CD4-positive, alpha-beta T cell treated with Interleukin-10 for 1 hour (primary cell): Measurements from ENCODE around the gene NT5DC3.

ENCODE experiments used
- DNase-seq: peaks from one replicate; pipeline ENCODE4 v3.0.0-alpha.2; 2020

The NT5DC3 gene

GRCh38 chr12:103840876-103841689, at the start of gene NT5DC3:
Gene NT5DC3 (minus strand): TSS chr12:103841234. CDS start chr12:103841156, 78 bp downstream.
- DNase-seq, result peak; percentile 87

GRCh38 chr12:103887738-103888137, 46.7 kb upstream of the NT5DC3 start:
- no peak for DNase-seq

GRCh38 chr12:103886195-103886797, 45.3 kb upstream of the NT5DC3 start:
- no peak for DNase-seq

- DNase-seq, result peak; percentile 59
These were observed 43.3 kb upstream of the NT5DC3 start for GRCh38 chr12:103884316-103884715.

- no peak for DNase-seq
These were observed 42.9 kb upstream of the NT5DC3 start for GRCh38 chr12:103883908-103884307.

GRCh38 chr12:103882861-103883596, 42.0 kb upstream of the NT5DC3 start:
- DNase-seq, result no peak

GRCh38 chr12:103881261-103881660, 40.2 kb upstream of the NT5DC3 start:
- DNase-seq, result no peak

- DNase-seq, result peak; percentile 40
These were observed 39.5 kb upstream of the NT5DC3 start for GRCh38 chr12:103880299-103881142.

GRCh38 chr12:103879878-103880277, 38.8 kb upstream of the NT5DC3 start:
- DNase-seq, result no peak

GRCh38 chr12:103879048-103879692, 38.1 kb upstream of the NT5DC3 start:
- DNase-seq, result no peak

- peak; percentile 74 for DNase-seq
These were observed 37.0 kb upstream of the NT5DC3 start for GRCh38 chr12:103877934-103878510.

GRCh38 chr12:103877288-103877687, 36.3 kb upstream of the NT5DC3 start:
- DNase-seq, result no peak

GRCh38 chr12:103875666-103876065, 34.6 kb upstream of the NT5DC3 start:
- no peak for DNase-seq

GRCh38 chr12:103868215-103868614, 27.2 kb upstream of the NT5DC3 start:
- no peak for DNase-seq

- no peak for DNase-seq
These were observed 24.2 kb upstream of the NT5DC3 start for GRCh38 chr12:103865151-103865730.

- DNase-seq, result no peak
These were observed 23.7 kb upstream of the NT5DC3 start for GRCh38 chr12:103864710-103865109.

GRCh38 chr12:103858953-103859601, 18.0 kb upstream of the NT5DC3 start:
- DNase-seq, result no peak

- no peak for DNase-seq
These were observed 17.3 kb upstream of the NT5DC3 start for GRCh38 chr12:103858335-103858734.

- DNase-seq, result no peak
These were observed 16.1 kb upstream of the NT5DC3 start for GRCh38 chr12:103857164-103857563.

- no peak for DNase-seq
These were observed 15.0 kb upstream of the NT5DC3 start for GRCh38 chr12:103855896-103856657.
